Skeletal muscle tissue (tissue), 4 donors: Measurements from ENCODE around the gene ADISSP. TPM values are rescaled to one million over a fixed set of nuclear protein-coding genes. Genes with fewer than 3 reads are reported as not detected.

Source experiments
- H3K27ac ChIP-seq: one replicate; pipeline ENCODE4 v1.7.0; 2013; ENCODE audit warnings: mild to moderate bottlenecking, low read depth, low read length, inconsistent platforms
- H3K27me3 ChIP-seq, 3 donors: one replicate each; pipeline ENCODE4 v1.7.0; 2013; ENCODE audit warnings: low read length in 3 of 3; ENCODE audit not compliant: control insufficient read depth in 3 of 3, insufficient read depth in 3 of 3
- H3K36me3 ChIP-seq, 3 donors: one replicate each; pipeline ENCODE4 v1.7.0; 2013; ENCODE audit warnings: low read length in 3 of 3; ENCODE audit not compliant: control insufficient read depth in 3 of 3, insufficient read depth in 3 of 3
- H3K4me1 ChIP-seq, 3 donors: one replicate each; pipeline ENCODE4 v1.7.0; 2013; ENCODE audit warnings: low read length in 3 of 3, mild to moderate bottlenecking in 3 of 3; ENCODE audit not compliant: control insufficient read depth in 3 of 3, insufficient read depth in 3 of 3
- H3K4me3 ChIP-seq, 3 donors: one replicate each; pipeline ENCODE4 v1.7.0; 2013; ENCODE audit warnings: low read length in 3 of 3
- H3K9ac ChIP-seq, 3 donors: one replicate each; pipeline ENCODE4 v1.7.0; 2013; ENCODE audit warnings: low read length in 3 of 3, mild to moderate bottlenecking in 3 of 3, moderate library complexity in 2 of 3, low read depth in 1 of 3
- H3K9me3 ChIP-seq, 3 donors: one replicate each; pipeline ENCODE4 v1.7.0; 2013; ENCODE audit warnings: low read length in 3 of 3; ENCODE audit not compliant: control insufficient read depth in 3 of 3
- total RNA-seq: library from RNA; depleted of rRNA; stranded (reverse); fragments of >200 nt; gene quantifications from one replicate; pipeline ENCODE4 v1.2.3, GENCODE V29; 2014
- donor health status: Osteomylitis.

ADISSP gene
- total RNA-seq, 1 donor from 2014 or later = 9.4 TPM

GRCh38 chr20:3749087-3749688 lies 18.4 kb downstream of the ADISSP start:
- Histone ChIP-seq H3K27me3 (peaks cover 19 to 37% (median 30%) of the 10 kb centered on the region in 3 donors), H3K27ac (no peak overlapping the region), H3K4me1 (peaks cover 0 to 13% (median 6%) of the 10 kb centered on the region in 3 donors), H3K9ac (no peak overlapping the region), H3K9me3 (no peaks in the 10 kb centered on the region), H3K4me3 (no peak overlapping the region), H3K36me3 (peaks cover 0 to 16% (median 13%) of the 10 kb centered on the region in 3 donors)

GRCh38 chr20:3748073-3748472 lies 19.5 kb downstream of the ADISSP start:
- Histone ChIP-seq H3K4me1 (peaks cover 0 to 13% (median 4%) of the 10 kb centered on the region in 3 donors), H3K27me3 (peaks cover 23 to 37% (median 30%) of the 10 kb centered on the region in 3 donors), H3K9me3 (no peaks in the 10 kb centered on the region), H3K4me3 (no peak overlapping the region), H3K36me3 (peaks cover 0 to 17% (median 16%) of the 10 kb centered on the region in 3 donors), H3K27ac (no peak overlapping the region), H3K9ac (no peak overlapping the region)

DNA sequence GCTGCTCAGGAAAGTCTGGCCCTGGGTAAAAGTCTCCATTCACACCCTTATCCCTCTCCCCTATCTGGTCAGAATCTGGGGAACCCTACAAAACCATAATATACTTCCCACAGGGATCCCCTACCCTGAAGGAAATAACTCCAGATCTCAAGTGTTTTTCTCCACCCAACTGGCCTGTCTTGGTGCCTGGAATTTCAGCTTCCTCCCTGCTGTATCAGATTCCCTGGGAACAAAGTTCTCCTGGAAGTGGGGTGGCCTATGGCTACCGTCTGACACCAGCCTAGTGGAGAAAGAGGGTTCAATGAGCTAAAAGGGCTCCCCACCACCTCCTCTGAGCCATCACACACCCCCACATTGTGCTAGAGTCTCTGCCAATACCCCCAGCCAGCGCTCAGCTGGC lies 20.1 kb downstream of the ADISSP start:
- Histone ChIP-seq H3K9ac (no peak overlapping the region), H3K27me3 (peaks cover 23 to 37% (median 30%) of the 10 kb centered on the region in 3 donors), H3K9me3 (no peaks in the 10 kb centered on the region), H3K4me3 (no peak overlapping the region), H3K27ac (no peak overlapping the region), H3K4me1 (peaks cover 0 to 11% (median 4%) of the 10 kb centered on the region in 3 donors), H3K36me3 (peaks cover 0 to 17% (median 16%) of the 10 kb centered on the region in 3 donors)

GRCh38 chr20:3745686-3746173 lies 21.8 kb downstream of the ADISSP start:
- H3K9me3 ChIP-seq = no peaks in the 10 kb centered on the region
- peaks cover 23 to 30% (median 27%) of the 10 kb centered on the region in 3 donors for H3K27me3 ChIP-seq
- peaks cover 0 to 17% (median 11%) of the 10 kb centered on the region in 3 donors for H3K36me3 ChIP-seq
- H3K4me1 ChIP-seq = peaks cover 0 to 7% (median 4%) of the 10 kb centered on the region in 3 donors
- H3K27ac ChIP-seq = no peak overlapping the region
- no peak overlapping the region for H3K4me3 ChIP-seq
- no peak overlapping the region for H3K9ac ChIP-seq

- H3K4me3 ChIP-seq = no peak overlapping the region
- peaks cover 0 to 17% (median 8%) of the 10 kb centered on the region in 3 donors for H3K36me3 ChIP-seq
- H3K9me3 ChIP-seq = no peaks in the 10 kb centered on the region
Measured at GRCh38 chr20:3744806-3745685, 22.5 kb downstream of the ADISSP start.

GRCh38 chr20:3744037-3744436 lies 23.5 kb downstream of the ADISSP start:
- H3K9me3 ChIP-seq = no peaks in the 10 kb centered on the region
- peaks cover 14 to 16% (median 16%) of the 10 kb centered on the region in 3 donors for H3K27me3 ChIP-seq
- peaks cover 0 to 17% (median 8%) of the 10 kb centered on the region in 3 donors for H3K36me3 ChIP-seq
- peaks cover 11 to 18% (median 13%) of the 10 kb centered on the region in 3 donors for H3K4me1 ChIP-seq
- H3K9ac ChIP-seq = no peak overlapping the region
- no peak overlapping the region for H3K4me3 ChIP-seq
- no peak overlapping the region for H3K27ac ChIP-seq

More at GRCh38 chr20:3744806-3745685, 22.5 kb downstream of the ADISSP start:
- Histone ChIP-seq H3K4me1 (peaks cover 5 to 11% (median 8%) of the 10 kb centered on the region in 3 donors), H3K27me3 (peaks cover 17 to 26% (median 24%) of the 10 kb centered on the region in 3 donors), H3K9ac (no peak overlapping the region), H3K27ac (no peak overlapping the region)

- Histone ChIP-seq H3K36me3 (peaks cover 0 to 15% (median 8%) of the 10 kb centered on the region in 3 donors), H3K27ac (no peak overlapping the region), H3K9me3 (no peaks in the 10 kb centered on the region), H3K4me1 (peaks cover 15 to 22% (median 16%) of the 10 kb centered on the region in 3 donors), H3K4me3 (no peak overlapping the region), H3K27me3 (peaks cover 8 to 11% (median 9%) of the 10 kb centered on the region in 3 donors), H3K9ac (no peak overlapping the region)
Measured at GRCh38 chr20:3743251-3743650, 24.3 kb downstream of the ADISSP start.

GRCh38 chr20:3741836-3742458 lies 25.6 kb downstream of the ADISSP start:
- H3K27me3 ChIP-seq = peaks cover under 1 to 9% (median 5%) of the 10 kb centered on the region in 3 donors
- H3K27ac ChIP-seq = no peak overlapping the region
- no peak overlapping the region for H3K4me3 ChIP-seq
- H3K36me3 ChIP-seq = peaks cover 0 to 7% (median 5%) of the 10 kb centered on the region in 3 donors
- H3K9ac ChIP-seq = no peak overlapping the region
- peaks cover 15 to 25% (median 16%) of the 10 kb centered on the region in 3 donors for H3K4me1 ChIP-seq
- no peaks in the 10 kb centered on the region for H3K9me3 ChIP-seq

DNA sequence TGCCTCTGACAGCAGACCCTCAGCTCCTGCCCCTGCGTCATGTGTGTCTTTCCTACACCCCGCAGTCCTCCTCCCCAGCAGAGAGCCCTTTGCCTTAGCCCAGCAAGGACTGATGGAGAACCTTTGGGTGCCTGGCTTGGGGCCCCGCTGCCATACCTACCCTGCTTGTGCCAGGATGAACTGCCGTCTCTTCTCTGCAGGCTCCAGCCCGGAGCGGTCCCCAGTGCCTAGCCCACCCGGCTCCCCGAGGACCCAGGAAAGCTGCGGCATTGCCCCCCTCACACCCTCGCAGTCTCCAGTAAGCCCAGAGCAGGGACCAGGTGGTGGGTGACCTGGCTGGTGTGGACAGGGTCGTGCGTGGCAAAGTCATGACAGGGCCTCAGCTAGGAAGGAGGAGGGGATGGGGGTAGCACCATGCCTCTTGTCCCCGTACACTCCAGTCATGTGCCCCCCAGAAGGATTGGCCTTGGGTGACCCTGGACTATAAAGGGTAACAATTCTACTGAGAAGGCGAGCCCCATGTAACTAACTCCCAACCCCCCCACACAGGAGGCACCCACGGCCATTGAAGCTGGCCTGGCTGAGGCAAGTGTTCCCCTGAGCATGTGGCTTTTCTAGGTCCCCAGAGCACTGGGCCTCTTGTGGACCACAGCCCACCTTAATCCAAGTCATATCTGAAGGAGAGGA lies 26.8 kb downstream of the ADISSP start:
- Histone ChIP-seq H3K27ac (no peak overlapping the region), H3K9ac (no peak overlapping the region), H3K9me3 (no peaks in the 10 kb centered on the region), H3K36me3 (peaks cover 0 to 6% (median 1%) of the 10 kb centered on the region in 3 donors), H3K4me3 (no peak overlapping the region), H3K27me3 (peaks cover 0 to 6% (median 6%) of the 10 kb centered on the region in 3 donors), H3K4me1 (peaks cover 19 to 28% (median 21%) of the 10 kb centered on the region in 3 donors)
